Measurements from ENCODE around the gene GNAO1.

DNA sequence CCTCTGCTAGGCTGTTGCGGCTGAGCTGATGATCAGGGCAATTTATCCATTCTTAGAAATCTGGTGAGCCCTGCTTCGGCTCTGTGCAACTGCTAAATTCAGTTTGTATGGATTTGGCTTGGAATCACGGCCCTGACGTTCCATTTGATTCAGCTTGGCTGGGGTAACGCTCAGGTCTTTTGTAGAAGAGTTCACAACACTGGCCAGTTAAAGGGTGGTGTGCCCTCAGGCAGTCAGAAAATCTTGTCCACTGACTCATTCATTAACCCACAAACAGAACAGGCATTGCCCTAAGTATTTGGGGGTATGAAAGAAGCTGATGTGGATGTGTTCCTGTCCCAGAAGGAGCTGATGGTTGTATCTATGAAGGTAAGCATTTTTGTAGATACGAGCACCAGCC is 53.9 kb downstream of the GNAO1 start:
- no peak for TF ChIP-seq ZBTB42 (CRISPR knock-in tag; IDR thresholded peaks at IDR 0.05)
- TF ChIP-seq, protein P1, sequence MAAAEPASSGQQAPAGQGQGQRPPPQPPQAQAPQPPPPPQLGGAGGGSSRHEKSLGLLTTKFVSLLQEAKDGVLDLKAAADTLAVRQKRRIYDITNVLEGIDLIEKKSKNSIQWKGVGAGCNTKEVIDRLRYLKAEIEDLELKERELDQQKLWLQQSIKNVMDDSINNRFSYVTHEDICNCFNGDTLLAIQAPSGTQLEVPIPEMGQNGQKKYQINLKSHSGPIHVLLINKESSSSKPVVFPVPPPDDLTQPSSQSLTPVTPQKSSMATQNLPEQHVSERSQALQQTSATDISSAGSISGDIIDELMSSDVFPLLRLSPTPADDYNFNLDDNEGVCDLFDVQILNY (CRISPR knock-in tag; conservative IDR thresholded peaks at IDR 0.05) = no peak
- TF ChIP-seq, protein P2, sequence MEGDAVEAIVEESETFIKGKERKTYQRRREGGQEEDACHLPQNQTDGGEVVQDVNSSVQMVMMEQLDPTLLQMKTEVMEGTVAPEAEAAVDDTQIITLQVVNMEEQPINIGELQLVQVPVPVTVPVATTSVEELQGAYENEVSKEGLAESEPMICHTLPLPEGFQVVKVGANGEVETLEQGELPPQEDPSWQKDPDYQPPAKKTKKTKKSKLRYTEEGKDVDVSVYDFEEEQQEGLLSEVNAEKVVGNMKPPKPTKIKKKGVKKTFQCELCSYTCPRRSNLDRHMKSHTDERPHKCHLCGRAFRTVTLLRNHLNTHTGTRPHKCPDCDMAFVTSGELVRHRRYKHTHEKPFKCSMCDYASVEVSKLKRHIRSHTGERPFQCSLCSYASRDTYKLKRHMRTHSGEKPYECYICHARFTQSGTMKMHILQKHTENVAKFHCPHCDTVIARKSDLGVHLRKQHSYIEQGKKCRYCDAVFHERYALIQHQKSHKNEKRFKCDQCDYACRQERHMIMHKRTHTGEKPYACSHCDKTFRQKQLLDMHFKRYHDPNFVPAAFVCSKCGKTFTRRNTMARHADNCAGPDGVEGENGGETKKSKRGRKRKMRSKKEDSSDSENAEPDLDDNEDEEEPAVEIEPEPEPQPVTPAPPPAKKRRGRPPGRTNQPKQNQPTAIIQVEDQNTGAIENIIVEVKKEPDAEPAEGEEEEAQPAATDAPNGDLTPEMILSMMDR (CRISPR knock-in tag; IDR thresholded peaks at IDR 0.05) = no peak
- no peak for TF ChIP-seq ZSCAN29 (CRISPR knock-in tag; conservative IDR thresholded peaks at IDR 0.05)
- no peak for TF ChIP-seq HIVEP1 (CRISPR knock-in tag; IDR thresholded peaks at IDR 0.05)
- TF ChIP-seq, protein P3, sequence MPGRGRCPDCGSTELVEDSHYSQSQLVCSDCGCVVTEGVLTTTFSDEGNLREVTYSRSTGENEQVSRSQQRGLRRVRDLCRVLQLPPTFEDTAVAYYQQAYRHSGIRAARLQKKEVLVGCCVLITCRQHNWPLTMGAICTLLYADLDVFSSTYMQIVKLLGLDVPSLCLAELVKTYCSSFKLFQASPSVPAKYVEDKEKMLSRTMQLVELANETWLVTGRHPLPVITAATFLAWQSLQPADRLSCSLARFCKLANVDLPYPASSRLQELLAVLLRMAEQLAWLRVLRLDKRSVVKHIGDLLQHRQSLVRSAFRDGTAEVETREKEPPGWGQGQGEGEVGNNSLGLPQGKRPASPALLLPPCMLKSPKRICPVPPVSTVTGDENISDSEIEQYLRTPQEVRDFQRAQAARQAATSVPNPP (CRISPR knock-in tag; IDR thresholded peaks at IDR 0.05) = no peak
- TF ChIP-seq KDM2A (CRISPR knock-in tag; IDR thresholded peaks at IDR 0.05; ENCODE audit: borderline replicate concordance, low read depth) = no peak

Data from HepG2 (cell line).